T47D (cell line): ENCODE measurements around the gene FSTL4.

Experiments used
- DNase-seq, 2 experiments: peaks; one replicate each; pipeline versions ENCODE4 v3.0.0 to v3.0.0-alpha.2; 2011 to 2012; ENCODE audit warnings: low read depth in 1 of 2, low spot score in 1 of 2
- JUND ChIP-seq: IDR thresholded peaks from 2 replicates; pipeline ENCODE4 v1.6.1; 2012; ENCODE audit warnings: low read depth
- in situ Hi-C: cut with HindIII; loops from 2 replicates; pipeline ENCODE4 v1.10.0; 2016; ENCODE audit warnings: low sequenced_read_pairs, low pct_unique_long_range_greater_than_20kb

Gene FSTL4

GRCh38 chr5:133232011-133232410, 380.3 kb downstream of the FSTL4 start:
- no peak for TF ChIP-seq JUND
- no peak for DNase-seq
- in situ Hi-C loops = no loop called here

- no peak for TF ChIP-seq JUND
- DNase-seq = no peak
- in situ Hi-C loops = no loop called here
Measured at GRCh38 chr5:133230823-133231578, 381.3 kb downstream of the FSTL4 start.

GRCh38 chr5:133229931-133230664, 382.2 kb downstream of the FSTL4 start:
- in situ Hi-C loops = no loop called here
- no peak for DNase-seq
- no peak for TF ChIP-seq JUND

GRCh38 chr5:133228316-133228715, 384.0 kb downstream of the FSTL4 start:
- in situ Hi-C loops = no loop called here
- no peak for DNase-seq
- TF ChIP-seq JUND = no peak

GRCh38 chr5:133227897-133228296, 384.4 kb downstream of the FSTL4 start:
- DNase-seq = no peak
- TF ChIP-seq JUND = no peak
- in situ Hi-C loops = no loop called here

- DNase-seq = no peak
- no peak for TF ChIP-seq JUND
- in situ Hi-C loops = no loop called here
Measured at GRCh38 chr5:133227082-133227481, 385.3 kb downstream of the FSTL4 start.

GRCh38 chr5:133226186-133226585, 386.2 kb downstream of the FSTL4 start:
- in situ Hi-C loops = no loop called here
- no peak for DNase-seq
- TF ChIP-seq JUND = no peak

- DNase-seq = no peak
- in situ Hi-C loops = no loop called here
- TF ChIP-seq JUND = no peak
Measured at GRCh38 chr5:133225671-133226152, 386.6 kb downstream of the FSTL4 start.

GRCh38 chr5:133222979-133223378, 389.4 kb downstream of the FSTL4 start:
- no peak for TF ChIP-seq JUND
- DNase-seq = no peak
- in situ Hi-C loops = no loop called here

GRCh38 chr5:133222521-133222920, 389.8 kb downstream of the FSTL4 start:
- in situ Hi-C loops = no loop called here
- no peak for DNase-seq
- TF ChIP-seq JUND = no peak

GRCh38 chr5:133222040-133222439, 390.3 kb downstream of the FSTL4 start:
- in situ Hi-C loops = no loop called here
- DNase-seq = no peak
- TF ChIP-seq JUND = no peak

GRCh38 chr5:133220851-133221674, 391.3 kb downstream of the FSTL4 start:
- no peak for DNase-seq
- in situ Hi-C loops = no loop called here
- TF ChIP-seq JUND = no peak
